Activated B cell treated with CpG ODN at 0.5 μM for 24 hours (primary cell): ENCODE measurements around the gene SUPT20HL1. TPM values are rescaled to one million over a fixed set of nuclear protein-coding genes. Genes with fewer than 3 reads are reported as not detected.
"Not testable (repeated sequence)": the region's sequence is repeated elsewhere in the genome, so short reads cannot be mapped to it uniquely, and the experiment has no call there.

ENCODE experiments used
- ATAC-seq: fragments of 200-7000 bp; cut with Tn5 transposase; one replicate; pipeline ENCODE4 v1.10.0; 2021; ENCODE audit warnings: low read depth, mild to moderate bottlenecking, moderate library complexity
- CTCF ChIA-PET: fragments of 350-600 bp; sonication (Branson Sonifier 250); formaldehyde crosslinking; loops from one replicate; lab custom pipeline; 2021; ENCODE audit warnings: antibody characterized with exemption; lab: Charles Lee
- POLR2A ChIA-PET: fragments of 350-600 bp; sonication (Branson Sonifier 250); formaldehyde crosslinking; loops from one replicate; lab custom pipeline; 2021; ENCODE audit warnings: antibody characterized with exemption; lab: Charles Lee
- DNase-seq: peaks from one replicate; pipeline ENCODE4 v3.0.0; 2022
- H3K27ac Mint-ChIP-seq: one replicate; pipeline ENCODE4 v1.8.0; 2020; ENCODE audit warnings: mixed read lengths
- H3K27me3 Mint-ChIP-seq: one replicate; pipeline ENCODE4 v1.8.0; 2021; ENCODE audit warnings: mixed read lengths
- H3K36me3 Mint-ChIP-seq: one replicate; pipeline ENCODE4 v1.8.0; 2021; ENCODE audit warnings: low read depth, mixed read lengths
- H3K4me1 Mint-ChIP-seq: one replicate; pipeline ENCODE4 v1.8.0; 2021; ENCODE audit warnings: mixed read lengths
- H3K4me3 Mint-ChIP-seq: one replicate; pipeline ENCODE4 v1.8.0; 2020; ENCODE audit warnings: mild to moderate bottlenecking, mixed read lengths
- H3K9me3 Mint-ChIP-seq: one replicate; pipeline ENCODE4 v1.8.0; 2020; ENCODE audit warnings: mixed read lengths
- intact Hi-C: fragments of 100-400 bp; cut with micrococcal nuclease; formaldehyde crosslinking; loops from one replicate; pipeline ENCODE4 v1.15.1; 2024
- total RNA-seq: library from RNA; stranded (reverse); gene quantifications from 2 replicates; pipeline ENCODE4 v1.2.3, GENCODE V29; 2022
- TF ChIP-seq, protein P1 (sequence below): fragments of 200-600 bp; IDR thresholded peaks from one replicate; pipeline ENCODE4 v1.8.0; 2022; ENCODE audit warnings: antibody characterized with exemption, mild to moderate bottlenecking

SUPT20HL1 gene
- total RNA-seq, 1 donor from 2014 or later, result not detected

DNA sequence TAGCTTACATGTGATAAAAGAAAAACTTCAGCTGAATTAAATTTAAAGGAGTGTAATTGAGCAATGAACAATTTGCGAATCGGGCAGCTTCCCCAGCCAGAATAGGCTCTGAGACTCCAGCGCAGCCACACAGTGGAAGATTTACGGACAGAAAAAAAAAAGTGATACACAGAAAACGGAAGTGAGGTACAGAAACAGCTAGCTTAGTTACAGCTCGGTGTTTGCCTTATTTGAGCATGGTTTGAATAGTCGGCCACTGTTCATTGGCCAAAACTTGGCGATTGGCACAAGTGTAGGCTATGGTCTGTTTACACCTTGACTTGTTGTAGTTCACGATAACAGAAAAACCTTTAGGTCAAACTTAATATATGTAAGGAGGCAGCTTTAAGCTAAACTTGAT, 16.7 kb upstream of the SUPT20HL1 start:
- ATAC-seq (peak; percentile 10), DNase-seq (no peak)
- peaks cover 2% of the 10 kb centered on the region for H3K27me3 Mint-ChIP-seq
- TF ChIP-seq, protein P1, sequence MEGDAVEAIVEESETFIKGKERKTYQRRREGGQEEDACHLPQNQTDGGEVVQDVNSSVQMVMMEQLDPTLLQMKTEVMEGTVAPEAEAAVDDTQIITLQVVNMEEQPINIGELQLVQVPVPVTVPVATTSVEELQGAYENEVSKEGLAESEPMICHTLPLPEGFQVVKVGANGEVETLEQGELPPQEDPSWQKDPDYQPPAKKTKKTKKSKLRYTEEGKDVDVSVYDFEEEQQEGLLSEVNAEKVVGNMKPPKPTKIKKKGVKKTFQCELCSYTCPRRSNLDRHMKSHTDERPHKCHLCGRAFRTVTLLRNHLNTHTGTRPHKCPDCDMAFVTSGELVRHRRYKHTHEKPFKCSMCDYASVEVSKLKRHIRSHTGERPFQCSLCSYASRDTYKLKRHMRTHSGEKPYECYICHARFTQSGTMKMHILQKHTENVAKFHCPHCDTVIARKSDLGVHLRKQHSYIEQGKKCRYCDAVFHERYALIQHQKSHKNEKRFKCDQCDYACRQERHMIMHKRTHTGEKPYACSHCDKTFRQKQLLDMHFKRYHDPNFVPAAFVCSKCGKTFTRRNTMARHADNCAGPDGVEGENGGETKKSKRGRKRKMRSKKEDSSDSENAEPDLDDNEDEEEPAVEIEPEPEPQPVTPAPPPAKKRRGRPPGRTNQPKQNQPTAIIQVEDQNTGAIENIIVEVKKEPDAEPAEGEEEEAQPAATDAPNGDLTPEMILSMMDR, result no peak
- intact Hi-C loops, result no loop called here
- H3K27ac Mint-ChIP-seq, result no peak overlapping the region
- no peaks in the 10 kb centered on the region for H3K36me3 Mint-ChIP-seq
- peaks cover 4% of the 10 kb centered on the region for H3K4me1 Mint-ChIP-seq
- CTCF ChIA-PET, result interaction anchor here (0.8 kb wide), 1 partner anchor 26 kb away, joined by 3 read pairs; no protein-coding TSS in a partner anchor
- no peaks in the 10 kb centered on the region for H3K9me3 Mint-ChIP-seq
- peak overlapping the region; percentile 15 for H3K4me3 Mint-ChIP-seq
- POLR2A ChIA-PET, result no interaction called here

- H3K27me3 Mint-ChIP-seq, result no peaks in the 10 kb centered on the region
- CTCF ChIA-PET, result no interaction called here
- TF ChIP-seq, protein P1, result no peak
These were observed 12.6 kb upstream of the SUPT20HL1 start for GRCh38 chrX:24347881-24348280.

GRCh38 chrX:24350217-24350616, 10.2 kb upstream of the SUPT20HL1 start:
- H3K36me3 Mint-ChIP-seq, result no peaks in the 10 kb centered on the region
- no peak overlapping the region for H3K27ac Mint-ChIP-seq
- ChIA-PET CTCF (no interaction called here), POLR2A (no interaction called here)
- intact Hi-C loops, result no loop called here
- no peaks in the 10 kb centered on the region for H3K27me3 Mint-ChIP-seq
- H3K9me3 Mint-ChIP-seq, result no peaks in the 10 kb centered on the region
- ATAC-seq (no peak), DNase-seq (no peak)
- TF ChIP-seq, protein P1, result no peak
- no peaks in the 10 kb centered on the region for H3K4me1 Mint-ChIP-seq
- H3K4me3 Mint-ChIP-seq, result no peak overlapping the region

More at GRCh38 chrX:24347881-24348280, 12.6 kb upstream of the SUPT20HL1 start:
- no peak overlapping the region for H3K4me3 Mint-ChIP-seq
- H3K4me1 Mint-ChIP-seq, result peaks cover 4% of the 10 kb centered on the region
- intact Hi-C loops, result no loop called here
- POLR2A ChIA-PET, result no interaction called here
- no peaks in the 10 kb centered on the region for H3K9me3 Mint-ChIP-seq
- H3K27ac Mint-ChIP-seq, result no peak overlapping the region
- DNase-seq (no peak), ATAC-seq (no peak)
- no peaks in the 10 kb centered on the region for H3K36me3 Mint-ChIP-seq

DNA sequence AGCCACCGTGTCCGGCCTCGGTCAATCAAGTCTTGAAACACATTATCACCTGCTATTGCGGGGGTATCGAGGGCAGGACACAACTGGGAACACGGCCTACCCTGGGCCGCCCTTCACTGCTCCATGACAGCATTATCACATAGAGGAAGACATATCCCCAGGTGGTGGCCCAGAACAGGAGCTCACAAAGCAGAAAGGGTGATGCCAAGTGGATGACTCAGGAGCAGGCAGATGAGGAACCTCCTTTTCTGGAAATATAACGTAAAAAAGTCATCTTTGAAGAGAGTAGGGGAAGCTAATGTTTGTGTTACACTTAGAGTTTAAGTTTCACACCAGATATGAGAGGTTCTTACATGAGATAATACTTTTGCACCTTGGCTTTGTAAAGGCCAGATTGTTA, 5.3 kb upstream of the SUPT20HL1 start:
- no peak for DNase-seq
- no peaks in the 10 kb centered on the region for H3K27me3 Mint-ChIP-seq
- ATAC-seq, result no peak
- no peaks in the 10 kb centered on the region for H3K9me3 Mint-ChIP-seq
- ChIA-PET CTCF (no interaction called here), POLR2A (no interaction called here)
- intact Hi-C loops, result no loop called here
- no peak overlapping the region for H3K4me3 Mint-ChIP-seq
- TF ChIP-seq, protein P1, result no peak
- no peak overlapping the region for H3K27ac Mint-ChIP-seq
- H3K4me1 Mint-ChIP-seq, result no peaks in the 10 kb centered on the region
- H3K36me3 Mint-ChIP-seq, result no peaks in the 10 kb centered on the region

GRCh38 chrX:24357106-24357505, 3.3 kb upstream of the SUPT20HL1 start:
- TF ChIP-seq, protein P1, result no peak
- Mint-ChIP-seq H3K9me3 (no peaks in the 10 kb centered on the region), H3K27me3 (no peaks in the 10 kb centered on the region), H3K27ac (no peak overlapping the region), H3K4me3 (no peak overlapping the region), H3K36me3 (no peaks in the 10 kb centered on the region), H3K4me1 (no peaks in the 10 kb centered on the region)
- ChIA-PET CTCF (no interaction called here), POLR2A (no interaction called here)
- intact Hi-C loops, result no loop called here
- no peak for DNase-seq
- no peak for ATAC-seq

DNA sequence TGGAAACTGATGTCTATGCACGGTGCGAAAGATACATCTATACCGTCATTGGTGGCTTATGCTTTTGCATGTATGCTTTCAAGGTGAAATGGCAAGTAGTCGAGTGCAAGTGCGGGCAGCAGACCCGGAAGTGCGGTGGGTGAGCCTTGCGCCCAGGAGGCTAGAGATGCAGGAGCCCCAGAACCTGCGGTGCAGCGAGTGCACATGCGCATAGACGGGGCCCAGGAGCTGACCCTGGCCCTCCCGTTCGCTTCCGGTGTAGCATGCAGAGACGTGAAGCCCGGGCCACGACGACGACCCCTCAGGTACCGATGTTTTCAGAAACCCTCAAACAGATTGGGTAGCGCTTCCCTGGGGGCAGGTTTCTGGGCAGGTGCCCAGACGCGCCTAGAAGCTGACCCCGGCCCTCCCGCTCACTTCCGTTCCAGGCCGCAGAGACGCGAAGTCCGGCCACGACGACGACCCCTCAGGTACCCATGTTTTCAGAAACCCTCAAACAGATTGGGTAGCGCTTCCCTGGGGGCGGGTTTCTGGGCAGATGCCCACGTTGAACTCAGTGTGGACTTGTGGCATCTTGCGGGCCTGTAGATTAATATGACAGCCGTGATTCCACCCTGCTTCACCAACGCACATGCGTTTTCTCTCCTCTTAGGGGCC, 1.8 kb downstream of the SUPT20HL1 start:
- H3K4me3 Mint-ChIP-seq, POLR2A ChIA-PET, H3K9me3 Mint-ChIP-seq, ATAC-seq, H3K4me1 Mint-ChIP-seq, H3K36me3 Mint-ChIP-seq, DNase-seq, H3K27me3 Mint-ChIP-seq, intact Hi-C loops, CTCF ChIA-PET, H3K27ac Mint-ChIP-seq: not testable (repeated sequence)

DNA sequence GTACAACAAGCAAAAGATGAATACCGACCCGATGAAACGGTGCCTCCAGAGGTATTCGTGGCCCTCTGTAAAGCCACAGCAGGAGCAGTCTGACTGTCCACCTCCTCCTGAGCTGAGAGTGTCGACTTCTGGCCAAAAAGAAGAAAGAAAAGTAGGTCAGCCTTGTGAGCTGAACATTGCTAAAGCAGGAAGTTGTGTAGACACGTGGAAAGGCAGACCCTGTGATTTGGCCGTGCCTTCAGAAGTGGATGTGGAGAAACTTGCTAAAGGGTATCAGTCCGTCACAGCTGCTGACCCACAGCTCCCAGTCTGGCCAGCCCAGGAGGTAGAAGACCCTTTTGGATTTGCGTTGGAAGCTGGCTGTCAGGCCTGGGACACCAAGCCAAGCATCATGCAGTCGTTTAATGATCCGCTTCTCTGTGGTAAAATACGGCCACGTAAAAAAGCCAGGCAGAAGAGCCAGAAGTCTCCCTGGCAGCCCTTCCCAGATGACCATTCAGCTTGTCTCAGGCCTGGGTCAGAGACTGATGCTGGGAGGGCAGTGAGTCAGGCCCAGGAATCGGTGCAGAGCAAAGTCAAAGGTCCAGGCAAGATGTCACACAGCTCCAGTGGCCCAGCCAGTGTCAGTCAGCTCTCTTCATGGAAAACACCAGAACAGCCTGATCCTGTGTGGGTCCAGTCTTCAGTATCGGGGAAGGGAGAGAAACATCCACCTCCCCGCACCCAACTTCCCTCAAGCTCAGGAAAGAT, 3.2 kb downstream of the SUPT20HL1 start:
- H3K4me3 Mint-ChIP-seq, DNase-seq, H3K9me3 Mint-ChIP-seq, H3K36me3 Mint-ChIP-seq, H3K4me1 Mint-ChIP-seq, CTCF ChIA-PET, H3K27me3 Mint-ChIP-seq, H3K27ac Mint-ChIP-seq, intact Hi-C loops, ATAC-seq, POLR2A ChIA-PET: not testable (repeated sequence)
